LoVo (cell line): ENCODE results near the gene SCGB1C2.
"Not testable (repeated sequence)": the region's sequence is repeated elsewhere in the genome, so short reads cannot be mapped to it uniquely, and the experiment has no call there.

ENCODE experiments used
- DNase-seq: peaks from one replicate; pipeline ENCODE4 v3.0.0-alpha.2; 2016; ENCODE audit warnings: low spot score

The SCGB1C2 gene

GRCh38 chr17:149231-149630 lies 11.9 kb downstream of the SCGB1C2 start:
- DNase-seq, result no peak

- DNase-seq, result no peak
Measured at GRCh38 chr17:149897-150584, 12.7 kb downstream of the SCGB1C2 start.

- DNase-seq, result no peak
Measured at GRCh38 chr17:151004-151403, 13.6 kb downstream of the SCGB1C2 start.

- DNase-seq, result no peak
Measured at GRCh38 chr17:151886-152859, 14.8 kb downstream of the SCGB1C2 start.

- DNase-seq, result no peak
Measured at GRCh38 chr17:152860-153420, 15.6 kb downstream of the SCGB1C2 start.

GRCh38 chr17:153851-154250 lies 16.5 kb downstream of the SCGB1C2 start:
- no peak for DNase-seq

GRCh38 chr17:155576-155975 lies 18.2 kb downstream of the SCGB1C2 start:
- no peak for DNase-seq

- DNase-seq, result no peak
Measured at GRCh38 chr17:156094-156621, 18.8 kb downstream of the SCGB1C2 start.

GRCh38 chr17:156946-157345 lies 19.6 kb downstream of the SCGB1C2 start:
- DNase-seq, result no peak

GRCh38 chr17:157901-158300 lies 20.5 kb downstream of the SCGB1C2 start:
- DNase-seq, result no peak

- no peak for DNase-seq
Measured at GRCh38 chr17:158379-158778, 21.0 kb downstream of the SCGB1C2 start.

- no peak for DNase-seq
Measured at GRCh38 chr17:159609-160008, 22.2 kb downstream of the SCGB1C2 start.

GRCh38 chr17:160336-160735 lies 23.0 kb downstream of the SCGB1C2 start:
- no peak for DNase-seq

- DNase-seq, result no peak
Measured at GRCh38 chr17:161481-161880, 24.1 kb downstream of the SCGB1C2 start.

- DNase-seq, result no peak
Measured at GRCh38 chr17:162689-163088, 25.3 kb downstream of the SCGB1C2 start.

- DNase-seq, result no peak
Measured at GRCh38 chr17:163514-164098, 26.2 kb downstream of the SCGB1C2 start.

GRCh38 chr17:164303-165235 lies 27.2 kb downstream of the SCGB1C2 start:
- no peak for DNase-seq

GRCh38 chr17:165939-166338 lies 28.6 kb downstream of the SCGB1C2 start:
- DNase-seq, result no peak

- not testable (repeated sequence) for DNase-seq
Measured at GRCh38 chr17:168614-169013, 31.2 kb downstream of the SCGB1C2 start.

GRCh38 chr17:170130-170670 lies 32.8 kb downstream of the SCGB1C2 start:
- no peak for DNase-seq

GRCh38 chr17:171871-172270 lies 34.5 kb downstream of the SCGB1C2 start:
- DNase-seq, result no peak
